ENCODE measurements around the gene WFDC11.

The WFDC11 gene

DNA sequence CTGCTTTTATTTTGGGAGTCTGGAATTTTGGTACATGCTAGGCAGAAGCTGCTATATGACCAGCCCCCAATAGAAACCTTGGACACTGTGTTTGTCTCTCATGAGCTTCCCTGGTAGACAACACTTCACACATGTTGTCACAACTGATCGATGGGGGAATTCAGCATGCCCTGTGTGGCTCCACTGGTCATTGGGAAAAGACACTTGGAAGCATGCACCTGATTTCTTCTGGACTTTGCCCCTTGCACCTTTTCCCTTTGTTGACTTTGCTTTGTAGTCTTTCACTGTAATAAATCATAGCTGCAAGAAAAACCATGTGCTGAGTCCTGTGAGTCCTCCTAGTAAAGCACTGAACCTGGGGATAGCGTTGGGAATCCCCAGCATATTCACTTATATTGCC lies 48.4 kb downstream of the WFDC11 start:
- no peak for DNase-seq

DNA sequence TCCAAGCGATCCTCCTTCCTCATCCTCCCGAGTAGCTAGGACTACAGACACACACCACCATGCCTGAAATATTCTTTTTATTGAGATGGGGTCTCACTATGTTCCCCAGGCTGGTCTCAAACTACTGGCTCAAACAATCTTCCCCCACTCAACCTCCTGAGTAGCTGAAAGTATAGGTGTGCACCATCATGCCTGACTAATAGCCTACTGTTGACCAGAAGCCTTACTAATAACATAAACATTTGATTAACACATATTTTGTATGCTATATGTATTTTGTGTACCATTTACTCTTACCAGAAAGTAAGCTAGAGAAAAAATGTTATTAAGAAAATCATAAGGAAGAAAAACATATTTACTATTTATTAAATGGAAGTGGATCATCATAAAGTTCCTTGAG lies 52.4 kb downstream of the WFDC11 start:
- no peak for DNase-seq

DNA sequence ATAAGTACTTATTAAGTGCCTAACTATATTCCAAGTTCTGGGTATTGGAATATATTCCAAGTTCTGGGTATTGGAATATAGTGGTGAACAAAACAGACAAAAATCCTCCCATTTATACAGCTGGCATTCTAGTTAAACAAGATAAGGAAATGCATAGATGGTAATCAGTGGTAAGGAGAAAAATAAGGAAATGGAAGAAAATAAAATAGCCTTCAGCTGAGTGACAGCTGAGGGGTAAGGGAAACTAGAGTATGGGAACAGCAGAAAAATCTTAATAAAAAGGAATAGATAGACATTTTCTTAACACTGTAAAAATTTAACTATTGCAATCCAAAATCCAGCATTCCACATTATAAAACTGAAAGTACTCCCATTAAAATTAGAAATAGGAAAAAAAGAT lies 57.7 kb downstream of the WFDC11 start:
- DNase-seq, result no peak

DNA sequence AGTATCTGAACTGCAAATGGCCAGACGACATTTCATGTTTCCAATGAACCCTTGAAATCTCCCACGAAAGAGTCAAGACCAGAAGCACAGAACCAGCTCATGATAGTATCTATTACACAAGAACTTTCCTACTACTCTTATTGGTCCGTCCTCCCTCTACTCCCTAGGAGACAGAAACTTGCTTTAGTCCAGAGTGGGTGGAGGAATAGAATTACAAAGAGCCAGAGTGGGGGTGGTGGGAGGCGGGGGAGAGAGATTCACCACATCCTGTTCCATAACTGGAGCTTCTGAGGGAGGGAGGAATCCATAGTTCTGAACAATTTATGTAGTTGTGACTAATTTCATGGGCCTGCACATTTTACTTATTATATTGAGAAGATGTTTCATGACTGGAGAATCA lies 59.0 kb downstream of the WFDC11 start:
- DNase-seq, result no peak

DNA sequence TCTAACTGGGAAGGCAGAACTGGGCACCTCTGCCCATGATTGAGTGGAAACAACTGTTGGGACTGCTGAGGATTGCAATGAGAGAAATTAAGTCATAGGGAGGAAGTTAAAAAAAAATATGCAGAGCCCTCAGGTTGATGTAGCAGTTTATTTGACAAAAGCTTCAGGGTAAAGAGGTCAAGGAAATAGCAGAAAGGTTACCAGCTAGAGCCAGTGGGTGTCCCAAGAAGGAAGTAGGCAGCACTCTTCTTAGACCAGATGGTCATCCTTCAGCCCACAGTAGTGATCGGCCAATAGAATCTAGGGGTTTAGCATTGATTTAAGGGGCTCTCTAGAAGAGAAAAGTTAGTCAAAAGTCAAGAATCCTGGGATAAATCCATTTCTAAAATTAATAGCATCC lies 62.2 kb downstream of the WFDC11 start:
- no peak for DNase-seq
